ENCODE data around the gene DPYD.
A peak's percentile ranks its signal among the peaks of the same experiment; 100 is the strongest.

The DPYD gene

GRCh38 chr1:97202481-97203380 lies 718.1 kb downstream of the DPYD start:
- peak; percentile 7 for DNase-seq (ENCODE audit: low spot score)

- DNase-seq (ENCODE audit: low spot score): no peak
Observed at GRCh38 chr1:97201641-97202040, 719.2 kb downstream of the DPYD start.

- no peak for DNase-seq (ENCODE audit: low spot score)
Observed at GRCh38 chr1:97200595-97200994, 720.2 kb downstream of the DPYD start.

- no peak for DNase-seq (ENCODE audit: low spot score)
Observed at GRCh38 chr1:97196825-97197516, 723.9 kb downstream of the DPYD start.

GRCh38 chr1:97192872-97193572 lies 727.8 kb downstream of the DPYD start:
- no peak for DNase-seq (ENCODE audit: low spot score)

DNA sequence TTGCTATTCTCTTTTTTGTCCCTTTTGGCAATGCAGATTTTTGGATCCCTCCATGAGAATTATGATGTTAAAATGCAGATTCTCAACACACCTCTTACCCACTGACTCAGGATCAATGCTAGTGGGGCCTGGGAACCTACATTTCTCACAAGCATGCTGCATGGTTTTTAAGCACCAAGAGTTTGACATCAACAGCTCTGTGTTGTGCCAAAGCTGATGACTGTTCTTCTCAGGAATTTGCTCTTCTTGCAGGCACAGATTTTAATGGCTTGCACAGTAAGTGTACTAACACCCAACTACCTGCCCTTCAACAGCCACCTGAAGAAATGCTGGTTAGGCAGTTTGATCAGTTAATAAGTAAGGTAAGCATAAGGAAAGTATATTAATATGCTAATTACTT lies 730.5 kb downstream of the DPYD start:
- no peak for DNase-seq (ENCODE audit: low spot score)

- DNase-seq (ENCODE audit: low spot score): no peak
Observed at GRCh38 chr1:97186381-97186780, 734.5 kb downstream of the DPYD start.

DNA sequence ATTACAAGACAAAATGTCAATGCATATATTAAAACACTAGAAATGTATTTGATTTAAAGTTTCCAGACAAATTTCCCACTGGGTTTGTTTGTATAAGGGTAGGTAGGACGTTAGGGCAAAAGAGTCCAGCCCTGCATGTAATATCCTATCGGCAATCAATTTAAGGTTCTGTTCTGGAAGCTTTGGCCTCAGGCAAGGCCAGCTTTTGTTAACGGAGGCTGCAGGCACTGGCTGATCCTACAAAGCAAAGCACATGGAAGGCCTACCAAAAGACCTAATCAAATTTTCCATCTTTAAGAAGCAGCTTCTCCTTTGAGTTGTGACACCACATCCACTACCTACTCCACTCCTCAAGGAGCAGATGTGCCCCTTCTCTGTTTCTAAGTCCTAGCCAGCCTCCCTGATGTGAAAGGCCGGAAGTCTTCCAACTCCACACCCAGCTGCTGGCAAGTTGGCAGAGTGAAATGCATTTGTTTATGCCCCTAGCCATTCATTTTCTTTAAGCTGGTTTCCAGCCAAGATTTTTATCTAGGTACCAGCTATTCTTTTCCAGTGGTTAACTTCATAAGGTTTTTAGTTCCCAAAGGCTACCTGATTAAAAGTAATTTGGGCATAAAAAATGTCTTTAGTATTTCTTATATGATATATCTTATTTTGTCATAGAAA lies 746.7 kb downstream of the DPYD start:
- no peak for DNase-seq (ENCODE audit: low spot score)

- no peak for DNase-seq (ENCODE audit: low spot score)
Observed at GRCh38 chr1:97170300-97170699, 750.5 kb downstream of the DPYD start.

- DNase-seq (ENCODE audit: low spot score): no peak
Observed at GRCh38 chr1:97168056-97168455, 752.8 kb downstream of the DPYD start.

GRCh38 chr1:97167246-97167645 lies 753.6 kb downstream of the DPYD start:
- no peak for DNase-seq (ENCODE audit: low spot score)

- no peak for DNase-seq (ENCODE audit: low spot score)
Observed at GRCh38 chr1:97166626-97167025, 754.2 kb downstream of the DPYD start.

- no peak for DNase-seq (ENCODE audit: low spot score)
Observed at GRCh38 chr1:97164276-97164639, 756.6 kb downstream of the DPYD start.

DNA sequence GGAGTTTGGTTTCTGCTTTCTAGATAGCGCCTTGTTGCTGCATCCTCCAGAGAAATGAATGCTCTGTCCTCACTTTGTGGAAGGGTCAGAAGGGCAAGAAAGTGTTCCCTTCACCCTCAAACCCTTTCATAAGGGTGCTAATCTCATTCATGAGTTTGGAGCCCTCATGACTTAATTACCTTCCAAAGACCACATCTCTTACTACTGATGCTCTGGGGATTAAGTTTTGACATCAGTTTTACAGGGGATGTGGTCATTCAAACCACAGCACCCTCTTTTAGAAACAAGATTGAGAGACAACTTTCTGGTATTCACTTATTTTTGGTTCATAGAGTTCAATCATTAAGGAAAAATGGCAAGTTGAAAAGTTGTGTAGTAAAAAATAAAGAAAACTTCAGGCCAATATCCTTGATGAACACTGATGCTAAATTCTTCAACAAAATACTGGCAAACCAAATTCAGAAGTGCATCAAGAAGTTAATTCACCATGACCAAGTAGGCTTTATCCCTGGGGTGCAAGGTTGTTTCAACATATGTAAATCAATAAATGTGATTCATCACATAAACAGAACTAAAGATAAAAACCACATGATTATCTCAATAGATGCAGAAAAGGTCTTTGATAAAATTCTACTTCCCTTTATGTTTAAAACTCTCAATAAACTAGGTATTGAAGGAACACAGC lies 757.1 kb downstream of the DPYD start:
- DNase-seq (ENCODE audit: low spot score): no peak

- no peak for DNase-seq (ENCODE audit: low spot score)
Observed at GRCh38 chr1:97160818-97161217, 760.0 kb downstream of the DPYD start.

DNA sequence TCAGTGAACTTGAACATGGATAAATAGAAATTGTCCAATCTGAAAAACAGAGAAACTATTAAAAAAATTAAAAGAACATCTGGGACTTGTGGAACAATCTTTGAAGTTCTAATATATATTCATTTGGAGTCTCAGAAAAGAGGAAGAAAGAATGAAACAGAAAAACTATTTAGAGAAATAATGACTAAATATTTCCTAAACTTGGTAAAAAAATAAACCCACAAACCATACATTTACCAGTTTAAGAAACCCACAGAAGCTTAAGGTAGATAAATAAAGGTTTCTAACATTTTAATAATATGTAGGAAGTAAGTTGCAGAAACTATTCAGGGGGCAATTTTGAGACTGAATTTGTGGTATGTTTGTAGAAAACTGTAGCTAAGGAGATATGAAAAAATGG lies 761.5 kb downstream of the DPYD start:
- DNase-seq (ENCODE audit: low spot score): no peak

DNA sequence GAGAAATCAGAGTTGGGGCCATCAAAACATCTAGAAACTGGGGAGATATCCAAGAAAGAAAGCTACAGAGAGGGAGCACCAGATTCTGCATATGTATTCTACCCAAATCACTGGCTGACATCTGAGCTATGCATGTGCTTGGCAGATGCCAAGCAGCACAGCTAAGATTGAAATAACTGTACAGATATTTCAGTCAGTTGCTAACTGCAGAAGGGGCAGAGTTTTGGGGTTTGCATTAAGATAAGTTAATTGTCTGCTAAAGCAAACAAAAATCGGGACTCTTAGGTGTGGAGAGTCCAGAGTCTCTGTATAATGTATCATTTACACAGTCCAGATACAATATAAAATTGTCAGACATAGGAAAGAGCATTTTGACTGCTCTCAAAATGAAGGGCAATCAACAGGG lies 762.1 kb downstream of the DPYD start:
- DNase-seq (ENCODE audit: low spot score): no peak

DNA sequence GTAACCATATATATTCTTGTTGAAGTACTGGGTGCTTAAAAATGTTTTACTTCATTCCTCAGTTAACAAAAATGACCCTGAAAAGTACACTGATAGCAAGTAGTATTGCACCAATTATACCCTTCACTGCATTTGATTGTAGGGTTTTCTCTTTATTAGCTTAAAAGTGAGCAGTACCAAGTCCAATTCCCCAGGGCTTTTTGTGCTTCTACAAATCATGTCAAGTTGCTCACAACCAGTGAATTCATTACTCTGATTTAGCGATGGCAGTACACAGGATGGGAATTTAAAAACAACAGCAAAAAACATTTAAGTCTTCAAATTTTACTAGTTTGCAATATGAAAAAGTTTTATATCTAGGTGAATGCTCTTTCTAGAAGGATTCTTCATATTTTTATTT lies 762.8 kb downstream of the DPYD start:
- no peak for DNase-seq (ENCODE audit: low spot score)

DNA sequence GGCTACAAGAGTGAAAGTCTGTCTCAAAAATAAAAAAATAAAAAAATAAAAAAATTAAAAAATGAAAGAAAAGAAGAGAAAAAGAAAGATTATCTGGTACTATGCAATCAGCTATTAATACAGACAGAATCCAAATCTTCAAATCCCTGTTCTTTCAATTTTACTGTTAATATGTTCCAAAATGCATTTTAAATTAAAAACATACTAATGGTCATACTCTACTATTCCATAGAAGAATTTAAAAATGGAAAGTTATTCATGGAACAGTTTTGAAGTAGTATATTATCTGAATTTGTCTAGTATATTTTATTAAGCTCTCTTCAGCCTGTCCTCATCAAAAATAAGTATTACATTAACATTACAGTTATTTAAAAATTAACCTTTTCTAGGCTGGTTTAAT lies 769.2 kb downstream of the DPYD start:
- no peak for DNase-seq (ENCODE audit: low spot score)

DNA sequence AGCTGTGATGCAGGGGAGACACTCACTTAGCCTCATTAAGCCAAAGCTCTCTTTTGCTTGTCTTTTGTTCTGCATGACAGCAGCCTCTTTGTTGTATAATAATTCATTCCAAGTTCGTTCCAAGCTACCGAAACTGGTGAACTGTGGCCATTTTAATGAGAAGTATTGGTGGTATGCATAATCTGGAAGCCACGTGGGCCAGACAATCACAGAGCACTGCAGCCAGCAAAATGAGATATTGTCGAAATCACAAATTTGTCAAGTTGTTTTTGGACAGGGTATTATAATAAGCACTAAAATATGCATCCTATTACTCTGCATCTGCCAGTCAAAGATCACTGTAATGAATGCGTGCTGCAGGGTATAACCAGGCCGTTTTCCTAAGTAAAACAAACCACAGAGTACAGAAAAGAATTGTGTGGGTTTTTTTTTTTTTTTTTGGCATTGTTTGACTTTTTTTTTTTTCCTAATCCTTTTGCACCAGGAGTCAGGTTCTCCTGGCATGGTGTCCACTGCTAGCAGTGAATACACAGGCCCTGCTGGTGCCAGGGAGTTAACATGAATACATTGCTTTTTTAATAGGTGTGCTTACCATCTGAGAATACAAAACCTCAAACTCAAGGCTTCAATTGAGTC lies 775.4 kb downstream of the DPYD start:
- DNase-seq (ENCODE audit: low spot score): peak; percentile 95

DNA sequence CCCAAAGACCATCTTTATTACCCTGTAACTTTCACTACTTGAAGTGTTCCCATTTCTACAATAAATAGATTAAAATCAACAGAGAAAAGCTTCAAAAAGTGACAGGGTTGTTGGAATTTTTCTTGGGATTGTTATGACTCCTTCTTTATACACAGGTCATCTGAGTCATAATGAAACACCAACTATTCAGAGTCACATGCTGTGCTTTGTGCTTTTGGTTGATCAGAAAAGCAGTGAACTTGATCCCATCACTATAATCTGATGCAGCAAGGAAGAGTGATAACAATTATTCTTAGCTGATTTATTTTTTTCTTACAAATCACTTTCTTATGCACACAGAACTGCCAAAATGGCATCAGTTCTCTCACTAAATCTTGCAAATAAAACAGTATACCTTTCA lies 776.3 kb downstream of the DPYD start:
- DNase-seq (ENCODE audit: low spot score): no peak

All from putamen (tissue), 1 donor.